ENCODE results near the gene C1orf53. TPM values are rescaled to one million over a fixed set of nuclear protein-coding genes. Genes with fewer than 3 reads are reported as not detected.
A peak's percentile ranks its signal among the peaks of the same experiment; 100 is the strongest.

Gene C1orf53
- total and polyA plus RNA-seq, 2 donors from 2014 or later = 8.4 to 8.9 TPM

- Histone ChIP-seq H3K36me3 (ENCODE audit: control insufficient read depth in 2 of 3, insufficient read depth in 3 of 3, low read length in 3 of 3) (no peaks in the 10 kb centered on the region), H3K4me3 (ENCODE audit: low read length in 3 of 3) (no peak overlapping the region), H3K27ac (ENCODE audit: low read depth in 2 of 2, low read length in 2 of 2) (no peak overlapping the region), H3K9ac (ENCODE audit: low read length in 3 of 3) (no peak overlapping the region), H3K9me3 (ENCODE audit: control insufficient read depth in 2 of 3, insufficient read depth in 1 of 3, low read length in 3 of 3) (peaks cover 0 to 2% (median 0%) of the 10 kb centered on the region in 3 donors), H3K27me3 (ENCODE audit: control insufficient read depth, insufficient read depth, low read length) (no peaks in the 10 kb centered on the region), H3K4me1 (ENCODE audit: control insufficient read depth in 2 of 3, insufficient read depth in 2 of 3, low read depth in 1 of 3, low read length in 3 of 3) (no peaks in the 10 kb centered on the region)
- no peak for FAIRE-seq
- TF ChIP-seq CTCF (IDR thresholded peaks at IDR 0.05; ENCODE audit: borderline replicate concordance, extremely low read depth, insufficient read depth) = no peak
- peak in 2 of 5 donors; percentile 29 to 54 for DNase-seq
- intact Hi-C loops (cut with DNase I) = no loop called here
Measured at GRCh38 chr1:197896301-197896700, 6.1 kb upstream of the C1orf53 start.

DNA sequence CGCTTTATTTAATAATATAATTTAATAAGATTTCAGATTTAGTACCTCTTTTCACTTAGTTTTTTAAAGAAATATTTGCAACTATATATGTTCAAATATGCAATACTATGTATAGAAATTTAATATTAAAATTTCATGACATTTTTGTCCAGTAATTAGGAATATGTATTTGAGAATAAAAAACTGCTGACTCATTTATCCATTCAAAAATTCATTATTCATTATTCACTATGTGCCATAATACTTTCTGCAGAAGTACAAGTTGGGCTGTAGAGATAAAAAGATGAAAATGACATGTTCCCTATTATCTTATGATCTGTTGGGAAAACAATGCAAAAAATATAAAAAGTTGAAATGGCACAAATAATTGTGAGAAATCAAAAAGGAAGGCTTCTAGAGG is 3.4 kb upstream of the C1orf53 start:
- FAIRE-seq (no peak), DNase-seq (no peak)
- no peaks in the 10 kb centered on the region for H3K4me1 ChIP-seq (ENCODE audit: control insufficient read depth in 2 of 3, insufficient read depth in 2 of 3, low read depth in 1 of 3, low read length in 3 of 3)
- H3K27ac ChIP-seq (ENCODE audit: low read depth in 2 of 2, low read length in 2 of 2) = no peak overlapping the region
- no peak overlapping the region for H3K9ac ChIP-seq (ENCODE audit: low read length in 3 of 3)
- no peak overlapping the region for H3K4me3 ChIP-seq (ENCODE audit: low read length in 3 of 3)
- H3K36me3 ChIP-seq (ENCODE audit: control insufficient read depth in 2 of 3, insufficient read depth in 3 of 3, low read length in 3 of 3) = no peaks in the 10 kb centered on the region
- no peak for TF ChIP-seq CTCF (IDR thresholded peaks at IDR 0.05; ENCODE audit: borderline replicate concordance, extremely low read depth, insufficient read depth)
- H3K27me3 ChIP-seq (ENCODE audit: control insufficient read depth, insufficient read depth, low read length) = peaks cover 12% of the 10 kb centered on the region
- intact Hi-C loops (cut with DNase I) = no loop called here
- H3K9me3 ChIP-seq (ENCODE audit: control insufficient read depth in 2 of 3, insufficient read depth in 1 of 3, low read length in 3 of 3) = peaks cover 0 to 2% (median 0%) of the 10 kb centered on the region in 3 donors

DNA sequence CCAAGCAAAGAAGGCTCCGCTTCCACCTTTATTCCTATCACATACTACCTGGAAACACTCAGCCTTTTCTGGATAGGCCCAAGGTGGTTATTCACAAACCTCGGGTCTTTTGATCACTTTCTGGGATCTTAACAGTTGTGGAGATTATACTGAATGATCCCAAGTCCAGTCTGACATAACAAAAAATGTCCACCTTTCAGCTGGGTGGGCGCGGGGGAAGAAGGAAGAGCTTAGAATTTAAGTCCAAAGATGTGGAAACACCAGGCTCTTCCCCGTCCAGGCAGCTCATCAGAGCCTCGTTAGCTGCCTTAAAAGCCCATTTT is 338 bp upstream of the C1orf53 start:
- H3K27ac ChIP-seq (ENCODE audit: low read depth in 2 of 2, low read length in 2 of 2) = peak overlapping the region; percentile 18 to 81
- intact Hi-C loops (cut with DNase I) = no loop called here
- H3K27me3 ChIP-seq (ENCODE audit: control insufficient read depth, insufficient read depth, low read length) = peaks cover 41% of the 10 kb centered on the region

More for the DNA sequence above, 338 bp upstream of the C1orf53 start:
- peaks cover 0 to 2% (median 0%) of the 10 kb centered on the region in 3 donors for H3K9me3 ChIP-seq (ENCODE audit: control insufficient read depth in 2 of 3, insufficient read depth in 1 of 3, low read length in 3 of 3)
- H3K4me1 ChIP-seq (ENCODE audit: control insufficient read depth in 2 of 3, insufficient read depth in 2 of 3, low read depth in 1 of 3, low read length in 3 of 3) = no peaks in the 10 kb centered on the region
- TF ChIP-seq CTCF (IDR thresholded peaks at IDR 0.05; ENCODE audit: borderline replicate concordance, extremely low read depth, insufficient read depth) = no peak
- H3K36me3 ChIP-seq (ENCODE audit: control insufficient read depth in 2 of 3, insufficient read depth in 3 of 3, low read length in 3 of 3) = no peaks in the 10 kb centered on the region
- FAIRE-seq (no peak), DNase-seq (no peak)
- H3K9ac ChIP-seq (ENCODE audit: low read length in 3 of 3) = peak overlapping the region; percentile 4 to 70 (median 24)
- peak overlapping the region; percentile 63 to 80 (median 66) for H3K4me3 ChIP-seq (ENCODE audit: low read length in 3 of 3)

All from kidney (tissue), 14 donors.